Muscle layer of colon (tissue), 2 donors: ENCODE results near the gene TVP23A.
"Not testable (repeated sequence)": the region's sequence is repeated elsewhere in the genome, so short reads cannot be mapped to it uniquely, and the experiment has no call there.

Source experiments
- H3K27ac ChIP-seq: one replicate; pipeline ENCODE4 v1.7.0; 2013; ENCODE audit warnings: low read depth, mild to moderate bottlenecking, low read length, moderate library complexity
- H3K27me3 ChIP-seq, 2 donors: one replicate each; pipeline ENCODE4 v1.7.0; 2013; ENCODE audit warnings: low read length in 2 of 2, mild to moderate bottlenecking in 2 of 2; ENCODE audit not compliant: insufficient read depth in 2 of 2, control insufficient read depth in 1 of 2
- H3K36me3 ChIP-seq: one replicate; pipeline ENCODE4 v1.7.0; 2013; ENCODE audit warnings: mild to moderate bottlenecking, low read length; ENCODE audit not compliant: insufficient read depth
- H3K4me1 ChIP-seq: one replicate; pipeline ENCODE4 v1.7.0; 2013; ENCODE audit warnings: mild to moderate bottlenecking, low read length; ENCODE audit not compliant: insufficient read depth
- H3K4me3 ChIP-seq, 2 donors: one replicate each; pipeline ENCODE4 v1.7.0; 2013; ENCODE audit warnings: low read length in 2 of 2, low read depth in 1 of 2, mild to moderate bottlenecking in 1 of 2, moderate library complexity in 1 of 2
- H3K9ac ChIP-seq: one replicate; pipeline ENCODE4 v1.7.0; 2013; ENCODE audit warnings: low read length
- H3K9me3 ChIP-seq: one replicate; pipeline ENCODE4 v1.7.0; 2013; ENCODE audit warnings: mild to moderate bottlenecking, low read length
- donor health status: abdominal sarcoma.
- donor health status: Adenocarcinoma of cecum.

The TVP23A gene

GRCh38 chr16:10782628-10783027 is 36.0 kb downstream of the TVP23A start:
- Histone ChIP-seq H3K9ac (no peak overlapping the region), H3K9me3 (no peaks in the 10 kb centered on the region), H3K27ac (no peak overlapping the region), H3K36me3 (no peaks in the 10 kb centered on the region), H3K4me3 (no peak overlapping the region), H3K27me3 (no peaks in the 10 kb centered on the region), H3K4me1 (no peaks in the 10 kb centered on the region)

- no peak overlapping the region for H3K27ac ChIP-seq
- no peaks in the 10 kb centered on the region for H3K4me1 ChIP-seq
- no peak overlapping the region for H3K9ac ChIP-seq
- no peak overlapping the region for H3K4me3 ChIP-seq
- no peaks in the 10 kb centered on the region for H3K9me3 ChIP-seq
- no peaks in the 10 kb centered on the region for H3K36me3 ChIP-seq
- H3K27me3 ChIP-seq = no peaks in the 10 kb centered on the region
Observed at GRCh38 chr16:10780628-10781027, 38.0 kb downstream of the TVP23A start.

- not testable (repeated sequence) for H3K36me3 ChIP-seq, H3K27ac ChIP-seq, H3K4me1 ChIP-seq, H3K27me3 ChIP-seq, H3K9ac ChIP-seq, H3K4me3 ChIP-seq, H3K9me3 ChIP-seq
Observed at GRCh38 chr16:10779908-10780307, 38.7 kb downstream of the TVP23A start.

GRCh38 chr16:10777356-10777755 is 41.2 kb downstream of the TVP23A start:
- no peak overlapping the region for H3K4me3 ChIP-seq
- H3K9ac ChIP-seq = no peak overlapping the region
- H3K27ac ChIP-seq = no peak overlapping the region
- no peaks in the 10 kb centered on the region for H3K4me1 ChIP-seq
- H3K36me3 ChIP-seq = no peaks in the 10 kb centered on the region
- no peaks in the 10 kb centered on the region for H3K27me3 ChIP-seq
- H3K9me3 ChIP-seq = no peaks in the 10 kb centered on the region

- not testable (repeated sequence) for H3K9me3 ChIP-seq
Observed at GRCh38 chr16:10776923-10777322, 41.7 kb downstream of the TVP23A start.

GRCh38 chr16:10776280-10776679 is 42.3 kb downstream of the TVP23A start:
- H3K9ac ChIP-seq = no peak overlapping the region
- H3K9me3 ChIP-seq = no peaks in the 10 kb centered on the region
- no peaks in the 10 kb centered on the region for H3K27me3 ChIP-seq
- no peaks in the 10 kb centered on the region for H3K36me3 ChIP-seq
- no peak overlapping the region for H3K27ac ChIP-seq
- no peaks in the 10 kb centered on the region for H3K4me1 ChIP-seq
- H3K4me3 ChIP-seq = no peak overlapping the region

More at GRCh38 chr16:10776923-10777322, 41.7 kb downstream of the TVP23A start:
- not testable (repeated sequence) for H3K27me3 ChIP-seq, H3K27ac ChIP-seq, H3K4me1 ChIP-seq, H3K36me3 ChIP-seq, H3K4me3 ChIP-seq, H3K9ac ChIP-seq

GRCh38 chr16:10770907-10771306 is 47.7 kb downstream of the TVP23A start:
- Histone ChIP-seq H3K27me3 (no peaks in the 10 kb centered on the region), H3K27ac (no peak overlapping the region), H3K4me3 (no peak overlapping the region), H3K4me1 (no peaks in the 10 kb centered on the region), H3K9ac (no peak overlapping the region), H3K9me3 (no peaks in the 10 kb centered on the region), H3K36me3 (peaks cover 21% of the 10 kb centered on the region)

GRCh38 chr16:10769381-10769780 is 49.2 kb downstream of the TVP23A start:
- Histone ChIP-seq H3K27me3 (no peaks in the 10 kb centered on the region), H3K4me1 (no peaks in the 10 kb centered on the region), H3K9ac (no peak overlapping the region), H3K36me3 (peaks cover 26% of the 10 kb centered on the region), H3K4me3 (no peak overlapping the region), H3K9me3 (no peaks in the 10 kb centered on the region), H3K27ac (no peak overlapping the region)

- Histone ChIP-seq H3K4me1 (no peaks in the 10 kb centered on the region), H3K9me3 (no peaks in the 10 kb centered on the region), H3K36me3 (peaks cover 40% of the 10 kb centered on the region)
Observed at GRCh38 chr16:10767127-10767526, 51.5 kb downstream of the TVP23A start.

GRCh38 chr16:10765772-10766171 is 52.8 kb downstream of the TVP23A start:
- no peak overlapping the region for H3K4me3 ChIP-seq
- no peak overlapping the region for H3K9ac ChIP-seq
- no peaks in the 10 kb centered on the region for H3K27me3 ChIP-seq
- H3K4me1 ChIP-seq = no peaks in the 10 kb centered on the region
- no peak overlapping the region for H3K27ac ChIP-seq
- H3K36me3 ChIP-seq = peaks cover 54% of the 10 kb centered on the region
- H3K9me3 ChIP-seq = no peaks in the 10 kb centered on the region

More at GRCh38 chr16:10767127-10767526, 51.5 kb downstream of the TVP23A start:
- H3K4me3 ChIP-seq = no peak overlapping the region
- no peak overlapping the region for H3K27ac ChIP-seq
- no peaks in the 10 kb centered on the region for H3K27me3 ChIP-seq
- H3K9ac ChIP-seq = no peak overlapping the region

- no peaks in the 10 kb centered on the region for H3K27me3 ChIP-seq
- H3K36me3 ChIP-seq = peaks cover 77% of the 10 kb centered on the region
- H3K27ac ChIP-seq = no peak overlapping the region
- no peak overlapping the region for H3K4me3 ChIP-seq
- H3K4me1 ChIP-seq = no peaks in the 10 kb centered on the region
- H3K9ac ChIP-seq = no peak overlapping the region
- no peaks in the 10 kb centered on the region for H3K9me3 ChIP-seq
Observed at GRCh38 chr16:10763456-10763855, 55.1 kb downstream of the TVP23A start.

GRCh38 chr16:10762336-10763016 is 56.1 kb downstream of the TVP23A start:
- Histone ChIP-seq H3K27ac (no peak overlapping the region), H3K36me3 (peaks cover 81% of the 10 kb centered on the region)

More at GRCh38 chr16:10762336-10763016, 56.1 kb downstream of the TVP23A start:
- Histone ChIP-seq H3K27me3 (no peaks in the 10 kb centered on the region), H3K4me1 (no peaks in the 10 kb centered on the region), H3K9me3 (no peaks in the 10 kb centered on the region), H3K9ac (no peak overlapping the region), H3K4me3 (no peak overlapping the region)
